GM12874 (cell line): Measurements from ENCODE around the gene SRGN.

Source experiments
- CTCF ChIP-seq: IDR thresholded peaks from 2 replicates; pipeline ENCODE4 v1.5.1; 2011; ENCODE audit warnings: low read depth, mild to moderate bottlenecking, control low read depth, low read length, moderate library complexity; ENCODE audit not compliant: insufficient read depth

The SRGN gene

GRCh38 chr10:69087590-69088470, at the start of gene SRGN:
SRGN (plus strand) TSS chr10:69088103; CDS start chr10:69088158, 55 bp downstream.
- no peak for TF ChIP-seq CTCF

- TF ChIP-seq CTCF = no peak
Observed at GRCh38 chr10:69042417-69042816, 45.5 kb upstream of the SRGN start.

GRCh38 chr10:69042838-69043237, 45.1 kb upstream of the SRGN start:
- no peak for TF ChIP-seq CTCF

GRCh38 chr10:69043931-69044531, 43.9 kb upstream of the SRGN start:
- no peak for TF ChIP-seq CTCF

- no peak for TF ChIP-seq CTCF
Observed at GRCh38 chr10:69044546-69044945, 43.4 kb upstream of the SRGN start.

- no peak for TF ChIP-seq CTCF
Observed at GRCh38 chr10:69045441-69046300, 42.2 kb upstream of the SRGN start.
